ENCODE data around the gene DPP10.

Gene DPP10

GRCh38 chr2:115609978-115610377, 1167.5 kb downstream of the DPP10 start:
- no peak for DNase-seq

GRCh38 chr2:115610888-115611287, 1168.4 kb downstream of the DPP10 start:
- DNase-seq, result no peak

- no peak for DNase-seq
Observed at GRCh38 chr2:115624332-115624731, 1181.9 kb downstream of the DPP10 start.

- no peak for DNase-seq
Observed at GRCh38 chr2:115634578-115634977, 1192.1 kb downstream of the DPP10 start.

GRCh38 chr2:115635430-115635829, 1193.0 kb downstream of the DPP10 start:
- no peak for DNase-seq

GRCh38 chr2:115649731-115650130, 1207.3 kb downstream of the DPP10 start:
- no peak for DNase-seq

GRCh38 chr2:115650827-115651226, 1208.4 kb downstream of the DPP10 start:
- no peak for DNase-seq

GRCh38 chr2:115652652-115653051, 1210.2 kb downstream of the DPP10 start:
- no peak for DNase-seq

GRCh38 chr2:115654362-115654761, 1211.9 kb downstream of the DPP10 start:
- no peak for DNase-seq

- DNase-seq, result no peak
Observed at GRCh38 chr2:115678129-115678528, 1235.7 kb downstream of the DPP10 start.

GRCh38 chr2:115684345-115684744, 1241.9 kb downstream of the DPP10 start:
- no peak for DNase-seq

GRCh38 chr2:115691409-115691808, 1249.0 kb downstream of the DPP10 start:
- no peak for DNase-seq

- no peak for DNase-seq
Observed at GRCh38 chr2:115694651-115695050, 1252.2 kb downstream of the DPP10 start.

- DNase-seq, result no peak
Observed at GRCh38 chr2:115733190-115733775, 1290.8 kb downstream of the DPP10 start.

GRCh38 chr2:115738111-115738510, 1295.7 kb downstream of the DPP10 start:
- no peak for DNase-seq

- DNase-seq, result no peak
Observed at GRCh38 chr2:115739574-115739973, 1297.1 kb downstream of the DPP10 start.

- DNase-seq, result no peak
Observed at GRCh38 chr2:115746151-115746550, 1303.7 kb downstream of the DPP10 start.

- DNase-seq, result no peak
Observed at GRCh38 chr2:115757286-115757685, 1314.8 kb downstream of the DPP10 start.

GRCh38 chr2:115763601-115764000, 1321.2 kb downstream of the DPP10 start:
- no peak for DNase-seq

GRCh38 chr2:115771516-115771915, 1329.1 kb downstream of the DPP10 start:
- no peak for DNase-seq

- DNase-seq, result no peak
Observed at GRCh38 chr2:115774361-115774760, 1331.9 kb downstream of the DPP10 start.

- DNase-seq, result no peak
Observed at GRCh38 chr2:115779085-115779632, 1336.7 kb downstream of the DPP10 start.

GRCh38 chr2:115782286-115782685, 1339.8 kb downstream of the DPP10 start:
- no peak for DNase-seq

- DNase-seq, result no peak
Observed at GRCh38 chr2:115796078-115796477, 1353.6 kb downstream of the DPP10 start.

- DNase-seq, result no peak
Observed at GRCh38 chr2:115807276-115807675, 1364.8 kb downstream of the DPP10 start.
